Naive thymus-derived CD4-positive, alpha-beta T cell (primary cell): ENCODE results near the gene GRWD1. TPM values are rescaled to one million over a fixed set of nuclear protein-coding genes. Genes with fewer than 3 reads are reported as not detected.

Experiments used
- ATAC-seq: fragments of 150-1000 bp; cut with Tn5 transposase; 2 replicates; pipeline ENCODE4 v1.10.0; 2021; ENCODE audit warnings: mild to moderate bottlenecking, moderate library complexity
- CTCF ChIA-PET: fragments of 350-600 bp; sonication (Branson Sonifier 250); formaldehyde crosslinking; loops from one replicate; lab custom pipeline; 2021; ENCODE audit warnings: antibody characterized with exemption; lab: Charles Lee
- POLR2A ChIA-PET: fragments of 350-600 bp; sonication (Branson Sonifier 250); formaldehyde crosslinking; loops from one replicate; lab custom pipeline; 2021; ENCODE audit warnings: antibody characterized with exemption, inconsistent platforms; lab: Charles Lee
- DNase-seq, 9 donors: peaks; one replicate each; pipeline versions ENCODE4 v3.0.0 to v3.0.0-alpha.2; 2020 to 2022; ENCODE audit warnings: mixed read lengths in 1 of 9
- H3K27ac ChIP-seq: one replicate; pipeline ENCODE4 v1.7.0; 2013; ENCODE audit warnings: mild to moderate bottlenecking, low read depth, low read length, moderate library complexity
- H3K27me3 ChIP-seq, 2 donors: one replicate each; pipeline ENCODE4 v1.7.0; 2013; ENCODE audit warnings: low read length in 2 of 2, mild to moderate bottlenecking in 2 of 2, moderate library complexity in 2 of 2; ENCODE audit not compliant: control insufficient read depth in 2 of 2, insufficient read depth in 2 of 2
- H3K36me3 ChIP-seq, 3 experiments: 1 replicate in 2 of 3; 2 replicates in 1 of 3; pipeline ENCODE4 v1.7.0; 2013; ENCODE audit warnings: low read length in 3 of 3, mild to moderate bottlenecking in 3 of 3, moderate library complexity in 1 of 3; ENCODE audit not compliant: insufficient read depth in 3 of 3, control insufficient read depth in 2 of 3
- H3K4me1 ChIP-seq, 2 donors: one replicate each; pipeline ENCODE4 v1.7.0; 2013; ENCODE audit warnings: low read length in 2 of 2, mild to moderate bottlenecking in 2 of 2, moderate library complexity in 1 of 2; ENCODE audit not compliant: control insufficient read depth in 2 of 2, insufficient read depth in 2 of 2
- H3K4me3 ChIP-seq: 2 replicates; pipeline ENCODE4 v1.7.0; 2013; ENCODE audit warnings: mild to moderate bottlenecking, low read length
- H3K9me3 ChIP-seq, 3 experiments: 1 replicate in 2 of 3; 2 replicates in 1 of 3; pipeline ENCODE4 v1.7.0; 2013; ENCODE audit warnings: low read length in 3 of 3; ENCODE audit not compliant: control insufficient read depth in 2 of 3
- H3K27ac Mint-ChIP-seq, 9 donors: one replicate each; pipeline ENCODE4 v1.8.0; 2020 to 2022; ENCODE audit warnings: mixed read lengths in 9 of 9, mild to moderate bottlenecking in 8 of 9, moderate library complexity in 5 of 9, inconsistent platforms in 2 of 9
- H3K27me3 Mint-ChIP-seq, 5 donors: one replicate each; pipeline ENCODE4 v1.8.0; 2021 to 2022; ENCODE audit warnings: mixed read lengths in 5 of 5, mild to moderate bottlenecking in 1 of 5
- H3K36me3 Mint-ChIP-seq, 5 donors: one replicate each; pipeline ENCODE4 v1.8.0; 2020 to 2022; ENCODE audit warnings: mixed read lengths in 5 of 5, mild to moderate bottlenecking in 3 of 5, inconsistent platforms in 1 of 5
- H3K4me1 Mint-ChIP-seq, 7 donors: one replicate each; pipeline ENCODE4 v1.8.0; 2020 to 2022; ENCODE audit warnings: mixed read lengths in 7 of 7, mild to moderate bottlenecking in 3 of 7, inconsistent platforms in 1 of 7
- H3K4me3 Mint-ChIP-seq, 10 donors: one replicate each; pipeline ENCODE4 v1.8.0; 2020 to 2022; ENCODE audit warnings: mild to moderate bottlenecking in 10 of 10, mixed read lengths in 10 of 10, moderate library complexity in 6 of 10, inconsistent platforms in 2 of 10
- H3K9me3 Mint-ChIP-seq, 11 donors: one replicate each; pipeline ENCODE4 v1.8.0; 2020 to 2022; ENCODE audit warnings: mixed read lengths in 11 of 11, mild to moderate bottlenecking in 4 of 11, inconsistent platforms in 1 of 11, moderate library complexity in 1 of 11
- intact Hi-C, 2 donors: fragments of 100-400 bp; cut with micrococcal nuclease; formaldehyde crosslinking; loops; one replicate each; pipeline ENCODE4 v1.15.1; 2023
- polyA plus RNA-seq, 2 donors: library from polyadenylated mRNA; unstranded; fragments of 300-500 nt; fragmentation: Illumina TruSeq; gene quantifications; one replicate each; pipeline ENCODE4 v1.2.3, GENCODE V29; 2021
- total RNA-seq, 6 experiments: library from RNA in 5 of 6; stranded (reverse) in 5 of 6; gene quantifications; 1 replicate in 5 of 6; 2 replicates in 1 of 6; pipeline ENCODE4 v1.2.3 and lab custom pipeline; 2021 to 2026

The GRWD1 gene
- total and polyA plus RNA-seq, 7 experiments from 2014 or later: 26.1 to 51.6 (median 40.3) TPM

DNA sequence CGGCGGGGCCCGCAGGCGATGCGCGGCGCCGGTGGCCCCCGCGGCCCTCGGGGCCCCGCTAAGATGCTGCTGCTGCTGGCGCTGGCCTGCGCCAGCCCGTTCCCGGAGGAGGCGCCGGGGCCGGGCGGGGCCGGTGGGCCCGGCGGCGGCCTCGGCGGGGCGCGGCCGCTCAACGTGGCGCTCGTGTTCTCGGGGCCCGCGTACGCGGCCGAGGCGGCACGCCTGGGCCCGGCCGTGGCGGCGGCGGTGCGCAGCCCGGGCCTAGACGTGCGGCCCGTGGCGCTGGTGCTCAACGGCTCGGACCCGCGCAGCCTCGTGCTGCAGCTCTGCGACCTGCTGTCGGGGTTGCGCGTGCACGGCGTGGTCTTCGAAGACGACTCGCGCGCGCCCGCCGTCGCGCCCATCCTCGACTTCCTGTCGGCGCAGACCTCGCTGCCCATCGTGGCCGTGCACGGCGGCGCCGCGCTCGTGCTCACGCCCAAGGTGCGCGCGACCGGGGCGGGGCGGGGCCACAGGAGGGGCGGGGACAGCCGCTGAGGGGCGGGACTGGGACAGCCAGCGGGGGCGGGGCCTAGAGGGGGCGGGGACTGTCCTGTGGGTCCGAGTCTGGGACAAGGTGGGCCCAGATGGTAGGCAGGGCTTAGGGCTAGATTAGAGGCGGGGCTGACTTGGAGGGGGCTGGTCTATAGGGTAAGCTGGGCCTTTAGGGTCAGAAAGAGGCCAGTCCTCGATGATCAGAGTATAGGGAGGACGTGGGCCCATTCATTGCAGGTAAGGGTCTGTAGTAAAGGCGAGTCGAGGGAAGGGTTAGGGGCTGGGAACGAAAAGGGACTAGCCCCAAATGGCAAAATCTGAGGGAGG, 47.2 kb upstream of the GRWD1 start:
- peaks cover 0 to 17% (median 0%) of the 10 kb centered on the region in 5 donors for H3K36me3 Mint-ChIP-seq
- CTCF ChIA-PET: no interaction called here
- peak overlapping the region; percentile 22 to 97 (median 85) for H3K27ac Mint-ChIP-seq
- Histone ChIP-seq H3K4me3 (peak overlapping the region; percentile 63), H3K4me1 (peaks cover 17 to 29% of the 10 kb centered on the region in 2 donors), H3K27me3 (peaks cover 9 to 21% of the 10 kb centered on the region in 2 donors), H3K36me3 (no peaks in the 10 kb centered on the region), H3K9me3 (no peaks in the 10 kb centered on the region), H3K27ac (peak overlapping the region; percentile 59)
- intact Hi-C loops: loop anchor here (1.0 to 5.0 kb wide), 11 partner anchors 7 to 239 kb away; partner anchors contain the start of genes SYNGR4 (in 2 of the 2), CYTH2 (in 1 of the 2), DBP (in 1 of the 2) and GRWD1 (in 1 of the 2)
- DNase-seq: peak; percentile 77 to 88 (median 86)
- H3K27me3 Mint-ChIP-seq: peaks cover 15 to 43% (median 31%) of the 10 kb centered on the region in 5 donors
- POLR2A ChIA-PET: interaction anchor here (1.1 kb wide), 1 partner anchor 78 kb away, joined by 4 read pairs; no protein-coding TSS in a partner anchor
- peak; percentile 90 for ATAC-seq
- peak overlapping the region; percentile 54 to 96 (median 79) for H3K4me3 Mint-ChIP-seq
- H3K4me1 Mint-ChIP-seq: peaks cover 18 to 51% (median 41%) of the 10 kb centered on the region in 7 donors
- peaks cover 0 to 4% (median 0%) of the 10 kb centered on the region in 11 donors for H3K9me3 Mint-ChIP-seq

DNA sequence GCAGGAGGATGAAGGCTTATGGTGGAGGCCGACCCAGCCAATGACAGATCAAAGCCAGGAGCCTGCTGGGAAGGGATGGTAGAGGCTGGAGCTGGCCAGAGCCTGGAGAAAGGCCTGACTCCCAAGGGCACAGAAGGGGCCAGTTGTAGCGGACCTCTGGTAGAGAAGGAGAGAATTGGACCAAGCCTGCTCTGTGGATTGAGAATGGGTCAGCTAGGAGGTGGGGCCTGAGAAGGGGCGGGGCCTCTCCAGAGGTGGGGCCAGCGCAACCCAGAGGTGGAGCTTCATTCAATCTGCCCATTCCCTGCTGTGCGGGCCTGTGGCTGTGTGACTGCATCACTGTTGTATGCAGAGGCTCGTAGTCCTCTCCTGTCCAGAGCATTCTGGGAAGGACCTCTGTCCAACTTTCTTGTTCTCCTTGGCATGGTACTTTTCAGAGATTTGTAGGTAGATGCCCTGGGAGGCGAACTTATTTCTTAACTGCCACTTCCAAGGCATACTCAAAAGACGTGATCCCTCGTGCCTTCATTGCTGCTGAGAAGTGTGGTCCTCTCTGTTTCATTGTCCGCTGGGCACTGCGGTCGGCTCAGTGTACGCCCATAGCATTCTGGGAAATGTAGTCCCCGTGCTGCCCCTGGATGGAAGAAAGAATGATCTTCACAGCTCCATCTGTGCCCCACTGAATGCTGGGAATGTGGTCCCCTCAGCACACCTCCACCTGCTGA, 45.6 kb upstream of the GRWD1 start:
- peak in 4 of 9 donors; percentile 18 to 46 (median 28) for DNase-seq
- Mint-ChIP-seq H3K36me3 (peaks cover 0 to 12% (median 0%) of the 10 kb centered on the region in 5 donors), H3K4me1 (peaks cover 18 to 37% (median 30%) of the 10 kb centered on the region in 7 donors), H3K9me3 (peaks cover 0 to 4% (median 0%) of the 10 kb centered on the region in 11 donors), H3K27me3 (peaks cover 9 to 30% (median 20%) of the 10 kb centered on the region in 5 donors), H3K4me3 (peak overlapping the region in 4 of 10 donors; percentile 8 to 96 (median 29)), H3K27ac (peak overlapping the region in 7 of 9 donors; percentile 22 to 85 (median 70))
- Histone ChIP-seq H3K4me3 (no peak overlapping the region), H3K27me3 (peaks cover 5 to 9% of the 10 kb centered on the region in 2 donors), H3K9me3 (no peaks in the 10 kb centered on the region), H3K36me3 (no peaks in the 10 kb centered on the region), H3K27ac (no peak overlapping the region), H3K4me1 (peaks cover 12 to 13% of the 10 kb centered on the region in 2 donors)
- ChIA-PET CTCF (interaction anchor here (2.0 kb wide), 1 partner anchor 9 kb away, joined by 9 read pairs; the partner anchor contains the start of gene KDELR1), POLR2A (interaction anchor here (1.0 to 1.1 kb wide), 3 partner anchors 9 to 79 kb away, joined by 3 to 6 read pairs (median 4); partner anchors contain the start of genes KDELR1, SYNGR4 and TMEM143)
- intact Hi-C loops: loop anchor here in 1 of 2 donors (5.0 kb wide), 1 partner anchor 67 kb away; the partner anchor contains the start of gene CYTH2
- peak; percentile 24 for ATAC-seq

DNA sequence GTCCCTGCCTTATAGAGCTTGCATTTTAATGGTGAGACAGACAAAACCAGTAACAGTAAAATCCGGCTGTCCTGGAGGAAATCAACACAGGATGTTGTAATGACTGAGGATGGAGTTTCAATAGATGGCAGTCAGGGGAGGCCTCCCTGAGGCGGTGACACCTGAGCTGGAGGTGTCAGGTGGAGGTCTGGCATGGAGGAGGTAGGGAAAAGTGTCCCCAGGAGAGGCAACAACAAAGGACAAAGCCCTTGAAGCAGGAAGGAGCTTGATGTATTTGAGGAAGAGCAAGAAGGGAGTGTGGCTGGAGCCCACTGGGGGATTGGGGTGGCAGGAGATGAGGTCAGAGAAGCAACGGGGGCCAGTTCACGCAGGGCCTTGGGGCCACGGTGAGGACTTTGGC, 44.5 kb upstream of the GRWD1 start:
- H3K27me3 ChIP-seq: no peaks in the 10 kb centered on the region
- H3K4me1 Mint-ChIP-seq: peaks cover 18 to 33% (median 25%) of the 10 kb centered on the region in 7 donors
- no peaks in the 10 kb centered on the region for H3K9me3 ChIP-seq
- H3K9me3 Mint-ChIP-seq: peaks cover 0 to 4% (median 0%) of the 10 kb centered on the region in 11 donors
- H3K36me3 ChIP-seq: no peaks in the 10 kb centered on the region
- intact Hi-C loops: loop anchor here in 1 of 2 donors (5.0 kb wide), 1 partner anchor 66 kb away; the partner anchor contains the start of gene CYTH2
- ChIA-PET CTCF (interaction anchor here (2.0 kb wide), 1 partner anchor 10 kb away, joined by 9 read pairs; the partner anchor contains the start of gene KDELR1), POLR2A (interaction anchor here (0.6 to 1.6 kb wide), 3 partner anchors 10 to 46 kb away, joined by 3 to 6 read pairs (median 4); partner anchors contain the start of genes KDELR1, SYNGR4 and TMEM143)
- peaks cover 4 to 21% (median 17%) of the 10 kb centered on the region in 5 donors for H3K27me3 Mint-ChIP-seq
- H3K36me3 Mint-ChIP-seq: peaks cover 0 to 12% (median 0%) of the 10 kb centered on the region in 5 donors
- H3K27ac ChIP-seq: no peak overlapping the region
- no peak for DNase-seq
- H3K4me3 Mint-ChIP-seq: no peak overlapping the region
- H3K4me1 ChIP-seq: peaks cover 12% of the 10 kb centered on the region in 2 donors
- ATAC-seq: no peak
- peak overlapping the region in 6 of 9 donors; percentile 3 to 84 (median 54) for H3K27ac Mint-ChIP-seq
- H3K4me3 ChIP-seq: no peak overlapping the region

- ATAC-seq: peak; percentile 69
- no peak overlapping the region for H3K27ac ChIP-seq
- ChIA-PET POLR2A (interaction anchor here (0.5 to 1.1 kb wide), 3 partner anchors 10 to 103 kb away, joined by 3 to 4 read pairs (median 3); no protein-coding TSS in a partner anchor), CTCF (interaction anchor here (0.6 to 1.0 kb wide), 2 partner anchors 12 to 16 kb away, joined by 6 to 8 read pairs; partner anchors contain the start of gene KDELR1)
- no peak overlapping the region for H3K4me3 ChIP-seq
- no peaks in the 10 kb centered on the region for H3K9me3 ChIP-seq
- H3K36me3 ChIP-seq: no peaks in the 10 kb centered on the region
- no peaks in the 10 kb centered on the region for H3K27me3 ChIP-seq
- intact Hi-C loops: loop anchor here in 1 of 2 donors (5.0 kb wide), 1 partner anchor 64 kb away; the partner anchor contains the start of gene CYTH2
- no peak overlapping the region for H3K4me3 Mint-ChIP-seq
- peak in 5 of 9 donors; percentile 35 to 52 (median 47) for DNase-seq
- peaks cover 5 to 12% (median 6%) of the 10 kb centered on the region in 5 donors for H3K27me3 Mint-ChIP-seq
- H3K4me1 ChIP-seq: no peaks in the 10 kb centered on the region
- H3K36me3 Mint-ChIP-seq: peaks cover 0 to 6% (median 0%) of the 10 kb centered on the region in 5 donors
- H3K4me1 Mint-ChIP-seq: peaks cover 5 to 22% (median 13%) of the 10 kb centered on the region in 7 donors
- H3K27ac Mint-ChIP-seq: peak overlapping the region in 1 of 9 donors; percentile 5
- peaks cover 0 to 4% (median 0%) of the 10 kb centered on the region in 11 donors for H3K9me3 Mint-ChIP-seq
These were observed 42.2 kb upstream of the GRWD1 start for GRCh38 chr19:48403606-48404005.

- no peak for DNase-seq
- intact Hi-C loops: no loop called here
- H3K4me3 Mint-ChIP-seq: no peak overlapping the region
- Histone ChIP-seq H3K27ac (no peak overlapping the region), H3K9me3 (no peaks in the 10 kb centered on the region), H3K27me3 (no peaks in the 10 kb centered on the region), H3K4me3 (no peak overlapping the region), H3K36me3 (no peaks in the 10 kb centered on the region), H3K4me1 (no peaks in the 10 kb centered on the region)
- H3K9me3 Mint-ChIP-seq: peaks cover 0 to 4% (median 0%) of the 10 kb centered on the region in 11 donors
- H3K27ac Mint-ChIP-seq: no peak overlapping the region
- ChIA-PET CTCF (interaction anchor here (2.7 kb wide), 1 partner anchor 14 kb away, joined by 11 read pairs; the partner anchor contains the start of gene KDELR1), POLR2A (no interaction called here)
- peaks cover 4 to 14% (median 8%) of the 10 kb centered on the region in 7 donors for H3K4me1 Mint-ChIP-seq
- peaks cover 5 to 15% (median 6%) of the 10 kb centered on the region in 5 donors for H3K27me3 Mint-ChIP-seq
- ATAC-seq: no peak
- H3K36me3 Mint-ChIP-seq: no peaks in the 10 kb centered on the region
These were observed 40.6 kb upstream of the GRWD1 start for GRCh38 chr19:48405010-48405659.
